SK-N-SH (cell line): ENCODE measurements around the gene OVAAL. TPM values are rescaled to one million over a fixed set of nuclear protein-coding genes. Genes with fewer than 3 reads are reported as not detected.

Experiments
- CTCF ChIA-PET: fragments of 300-600, 350-600 bp; formaldehyde crosslinking; extraction: SDS; loops from one replicate; lab custom pipeline; 2021; lab: Yijun Ruan, JAX
- POLR2A ChIA-PET: fragments of 350-600 bp; sonication (Branson Sonifier 250); formaldehyde crosslinking; extraction: SDS; loops from one replicate; lab custom pipeline; 2020; ENCODE audit warnings: antibody characterized with exemption, inconsistent platforms; lab: Yijun Ruan, JAX
- DNase-seq: peaks from one replicate; pipeline ENCODE4 v3.0.0; 2012
- H2AFZ ChIP-seq: fragments of 200-600 bp; sonication (generic); 2 replicates; pipeline ENCODE4 v1.8.1; 2016; ENCODE audit warnings: antibody characterized with exemption, mild to moderate bottlenecking, low read depth
- H3F3A ChIP-seq: fragments of 200-600 bp; sonication (generic); replicated peaks from 2 replicates; pipeline ENCODE3; 2016; ENCODE audit warnings: antibody characterized with exemption, mild to moderate bottlenecking; ENCODE audit not compliant: insufficient read depth
- H3K27ac ChIP-seq, 2 experiments: fragments of 200-500 bp in 1 of 2; fragments of 200-600 bp in 1 of 2; sonication (Bioruptor generic) in 1 of 2; sonication (generic), shearing (Covaris generic) in 1 of 2; 2 replicates each; pipeline versions ENCODE4 v1.5.1 to v1.6.1; 2014 to 2016; ENCODE audit warnings: low read depth in 2 of 2, inconsistent platforms in 1 of 2, low read length in 1 of 2, mild to moderate bottlenecking in 1 of 2, mixed read lengths in 1 of 2
- H3K27me3 ChIP-seq: fragments of 200-600 bp; sonication (generic), shearing (Covaris generic); 2 replicates; pipeline ENCODE4 v1.6.1; 2016; ENCODE audit warnings: mixed run types; ENCODE audit not compliant: insufficient read depth
- H3K36me3 ChIP-seq, 2 experiments: fragments of 200-500 bp in 1 of 2; fragments of 200-600 bp in 1 of 2; sonication (Bioruptor generic) in 1 of 2; sonication (generic) in 1 of 2; replicated peaks in 1 of 2; 2 replicates each; pipeline versions ENCODE3 to v1.5.1; 2014 to 2016; ENCODE audit warnings: low read length in 1 of 2, mild to moderate bottlenecking in 1 of 2; ENCODE audit not compliant: insufficient read depth in 2 of 2, control insufficient read depth in 1 of 2
- H3K4me1 ChIP-seq, 2 experiments: fragments of 200-500 bp in 1 of 2; fragments of 200-600 bp in 1 of 2; sonication (Bioruptor generic) in 1 of 2; sonication (generic), shearing (Covaris generic) in 1 of 2; 2 replicates each; pipeline versions ENCODE4 v1.5.1 to v1.6.1; 2014 to 2016; ENCODE audit warnings: low read depth in 1 of 2, low read length in 1 of 2, mixed run types in 1 of 2; ENCODE audit not compliant: insufficient read depth in 2 of 2, control insufficient read depth in 1 of 2
- H3K4me2 ChIP-seq: fragments of 200-600 bp; sonication (generic), shearing (Covaris generic); 2 replicates; pipeline ENCODE4 v1.6.1; 2017; ENCODE audit warnings: mixed run types
- H3K4me3 ChIP-seq, 2 experiments: fragments of 200-500 bp in 1 of 2; fragments of 200-600 bp in 1 of 2; sonication (Bioruptor generic) in 1 of 2; sonication (generic), shearing (Covaris generic) in 1 of 2; 2 replicates each; pipeline versions ENCODE4 v1.5.1 to v1.8.1; 2014 to 2016; ENCODE audit warnings: low read depth in 2 of 2, inconsistent platforms in 1 of 2, low read length in 1 of 2, mild to moderate bottlenecking in 1 of 2, mixed read lengths in 1 of 2, moderate library complexity in 1 of 2
- H3K79me2 ChIP-seq: fragments of 200-600 bp; sonication (generic); 2 replicates; pipeline ENCODE4 v1.8.1; 2017; ENCODE audit warnings: mild to moderate bottlenecking; ENCODE audit not compliant: insufficient read depth
- H3K9ac ChIP-seq: fragments of 200-600 bp; sonication (generic); 2 replicates; pipeline ENCODE4 v1.6.1; 2017; ENCODE audit warnings: mixed run types
- H3K9me2 ChIP-seq: fragments of 200-600 bp; sonication (generic); 2 replicates; pipeline ENCODE4 v1.6.1; 2017; ENCODE audit warnings: mixed run types
- H3K9me3 ChIP-seq: fragments of 200-600 bp; sonication (generic); 2 replicates; pipeline ENCODE4 v1.6.1; 2017; ENCODE audit warnings: mixed run types, mild to moderate bottlenecking, moderate library complexity
- H4K20me1 ChIP-seq: fragments of 200-600 bp; sonication (generic); 2 replicates; pipeline ENCODE4 v1.6.1; 2017; ENCODE audit warnings: mild to moderate bottlenecking, mixed run types; ENCODE audit not compliant: insufficient read depth
- CTCF ChIP-seq: fragments of 200-600 bp; sonication (generic); IDR thresholded peaks from 2 replicates; pipeline ENCODE4 v1.6.1; 2017; ENCODE audit warnings: antibody characterized with exemption, mild to moderate bottlenecking, moderate library complexity
- EP300 ChIP-seq, 2 experiments: IDR thresholded peaks; 2 replicates each; pipeline versions ENCODE4 v1.4.0 to v1.6.1; 2012; ENCODE audit warnings: borderline replicate concordance in 1 of 2, low read depth in 1 of 2, low read length in 1 of 2
- EZH2phosphoT487 ChIP-seq: fragments of 200-600 bp; sonication (generic); IDR thresholded peaks from 2 replicates; pipeline ENCODE4 v1.6.1; 2017; ENCODE audit warnings: low read depth, mixed run types, mild to moderate bottlenecking, antibody characterized with exemption, moderate library complexity, borderline replicate concordance
- FOSL2 ChIP-seq: IDR thresholded peaks from 2 replicates; pipeline ENCODE4 v1.4.0; 2012; ENCODE audit warnings: low read depth, mild to moderate bottlenecking, moderate library complexity, borderline replicate concordance
- FOXJ3 ChIP-seq: sonication (generic); formaldehyde crosslinking; IDR thresholded peaks from 2 replicates; pipeline ENCODE4 v1.5.1; 2020; ENCODE audit warnings: mild to moderate bottlenecking, missing genetic modification reagents
- POLR2AphosphoS5 ChIP-seq: IDR thresholded peaks from 2 replicates; pipeline ENCODE4 v1.6.1; 2012; ENCODE audit warnings: low read depth, low read length
- RCOR1 ChIP-seq: fragments of 150-350 bp; IDR thresholded peaks from 2 replicates; pipeline ENCODE4 v1.6.1; 2017; ENCODE audit warnings: antibody characterized with exemption, low read length
- REST ChIP-seq: IDR thresholded peaks from 2 replicates; pipeline ENCODE4 v1.6.1; 2012; ENCODE audit warnings: mild to moderate bottlenecking, low read depth, low read length, moderate library complexity
- TCF12 ChIP-seq: IDR thresholded peaks from 2 replicates; pipeline ENCODE4 v1.4.0; 2012
- USF2 ChIP-seq: fragments of 150-350 bp; IDR thresholded peaks from 2 replicates; pipeline ENCODE4 v1.6.1; 2017; ENCODE audit warnings: antibody characterized with exemption, low read length, low read depth, borderline replicate concordance
- polyA plus RNA-seq, 3 experiments: library from polyadenylated mRNA; depleted of rRNA; stranded (reverse); fragments of >200 nt; gene quantifications; 2 replicates each; pipeline ENCODE4 v1.2.3, GENCODE V29; 2012
- TF ChIP-seq, protein P1 (sequence below): IDR thresholded peaks from 2 replicates; pipeline ENCODE4 v1.4.0; 2012; ENCODE audit warnings: low read depth, borderline replicate concordance

Gene OVAAL
- polyA plus RNA-seq, 1 of the 3 experiments (the other 2 are of a cell fraction), result not detected

DNA sequence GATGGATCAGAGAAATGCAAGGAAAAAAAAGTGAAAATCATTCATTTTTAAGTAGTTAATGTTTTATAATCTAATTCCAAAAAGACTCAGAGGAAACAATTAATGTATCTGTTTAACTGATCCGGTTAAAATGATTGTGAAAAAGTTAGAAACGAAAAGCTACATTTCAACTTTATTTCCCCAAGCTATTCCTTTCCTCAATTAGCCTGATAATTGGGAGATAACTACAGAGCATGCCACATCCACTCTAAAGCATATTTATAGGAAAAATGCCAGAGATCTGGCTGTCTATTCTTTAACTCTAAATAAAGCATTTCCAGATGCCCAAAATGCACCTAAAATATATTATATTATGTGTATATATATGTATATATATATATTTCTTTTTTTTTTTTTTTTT is 37.2 kb downstream of the OVAAL start (continued):
- TF ChIP-seq, protein P1, sequence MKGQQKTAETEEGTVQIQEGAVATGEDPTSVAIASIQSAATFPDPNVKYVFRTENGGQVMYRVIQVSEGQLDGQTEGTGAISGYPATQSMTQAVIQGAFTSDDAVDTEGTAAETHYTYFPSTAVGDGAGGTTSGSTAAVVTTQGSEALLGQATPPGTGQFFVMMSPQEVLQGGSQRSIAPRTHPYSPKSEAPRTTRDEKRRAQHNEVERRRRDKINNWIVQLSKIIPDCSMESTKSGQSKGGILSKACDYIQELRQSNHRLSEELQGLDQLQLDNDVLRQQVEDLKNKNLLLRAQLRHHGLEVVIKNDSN, result no peak
- TF ChIP-seq TCF12 (peak; percentile 70), RCOR1 (peak; percentile 92), CTCF (no peak), FOXJ3 (CRISPR knock-in tag) (no peak), POLR2AphosphoS5 (peak; percentile 67), FOSL2 (no peak), REST (no peak), USF2 (no peak), EZH2phosphoT487 (no peak)

DNA sequence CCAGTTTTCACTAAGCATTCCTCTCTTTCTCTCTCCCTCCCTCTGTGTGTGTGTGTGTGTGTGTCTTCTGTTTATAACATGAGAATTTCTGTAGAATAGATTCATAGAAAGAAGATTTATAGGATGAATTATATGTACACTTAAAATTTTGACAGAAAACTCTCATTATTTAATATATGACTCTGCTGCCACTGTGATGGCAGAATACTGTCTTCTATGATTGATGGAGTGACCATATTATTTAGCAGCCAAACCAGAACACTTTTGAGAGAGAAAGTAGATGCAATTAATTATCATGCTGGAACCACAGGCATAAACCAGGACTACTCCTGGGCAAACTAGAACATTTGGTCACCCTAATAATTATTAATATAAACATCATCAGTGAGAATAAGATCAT is 38.8 kb downstream of the OVAAL start:
- no peak for DNase-seq
- Histone ChIP-seq H2AFZ (no peak overlapping the region), H3K9me2 (no peaks in the 10 kb centered on the region), H3K79me2 (no peaks in the 10 kb centered on the region), H3K27ac (no peak overlapping the region; a peak in 1 of 4 replicates), H3K4me1 (peaks cover 0 to 38% of the 10 kb centered on the region in 2 experiments; a peak in 2 of 4 replicates), H3K4me2 (no peak overlapping the region), H3K9ac (no peak overlapping the region), H3K27me3 (no peaks in the 10 kb centered on the region), H3F3A (no peaks in the 10 kb centered on the region), H3K9me3 (no peaks in the 10 kb centered on the region), H3K4me3 (no peak overlapping the region), H4K20me1 (no peaks in the 10 kb centered on the region), H3K36me3 (no peaks in the 10 kb centered on the region)
- ChIA-PET CTCF (interaction anchor here (1.0 kb wide), 1 partner anchor 19 kb away, joined by 3 read pairs; no protein-coding TSS in a partner anchor), POLR2A (no interaction called here)
- no peak for TF ChIP-seq REST
- peak in 1 of 2 experiments; percentile 78; a peak in 2 of 4 replicates for TF ChIP-seq EP300 (IDR thresholded peaks at IDR 0.05; ENCODE audit: borderline replicate concordance in 1 of 2, low read depth in 1 of 2, low read length in 1 of 2)
